Nucleus accumbens (tissue), 56 donors: ENCODE measurements around the gene MFGE8.
"Not testable (repeated sequence)": the region's sequence is repeated elsewhere in the genome, so short reads cannot be mapped to it uniquely, and the experiment has no call there.

ENCODE experiments used
- DNase-seq, 56 donors: peaks; one replicate each; lab custom pipeline; 2025; lab: John Stamatoyannopoulos, UW

The MFGE8 gene, protein sequence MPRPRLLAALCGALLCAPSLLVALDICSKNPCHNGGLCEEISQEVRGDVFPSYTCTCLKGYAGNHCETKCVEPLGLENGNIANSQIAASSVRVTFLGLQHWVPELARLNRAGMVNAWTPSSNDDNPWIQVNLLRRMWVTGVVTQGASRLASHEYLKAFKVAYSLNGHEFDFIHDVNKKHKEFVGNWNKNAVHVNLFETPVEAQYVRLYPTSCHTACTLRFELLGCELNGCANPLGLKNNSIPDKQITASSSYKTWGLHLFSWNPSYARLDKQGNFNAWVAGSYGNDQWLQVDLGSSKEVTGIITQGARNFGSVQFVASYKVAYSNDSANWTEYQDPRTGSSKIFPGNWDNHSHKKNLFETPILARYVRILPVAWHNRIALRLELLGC

DNA sequence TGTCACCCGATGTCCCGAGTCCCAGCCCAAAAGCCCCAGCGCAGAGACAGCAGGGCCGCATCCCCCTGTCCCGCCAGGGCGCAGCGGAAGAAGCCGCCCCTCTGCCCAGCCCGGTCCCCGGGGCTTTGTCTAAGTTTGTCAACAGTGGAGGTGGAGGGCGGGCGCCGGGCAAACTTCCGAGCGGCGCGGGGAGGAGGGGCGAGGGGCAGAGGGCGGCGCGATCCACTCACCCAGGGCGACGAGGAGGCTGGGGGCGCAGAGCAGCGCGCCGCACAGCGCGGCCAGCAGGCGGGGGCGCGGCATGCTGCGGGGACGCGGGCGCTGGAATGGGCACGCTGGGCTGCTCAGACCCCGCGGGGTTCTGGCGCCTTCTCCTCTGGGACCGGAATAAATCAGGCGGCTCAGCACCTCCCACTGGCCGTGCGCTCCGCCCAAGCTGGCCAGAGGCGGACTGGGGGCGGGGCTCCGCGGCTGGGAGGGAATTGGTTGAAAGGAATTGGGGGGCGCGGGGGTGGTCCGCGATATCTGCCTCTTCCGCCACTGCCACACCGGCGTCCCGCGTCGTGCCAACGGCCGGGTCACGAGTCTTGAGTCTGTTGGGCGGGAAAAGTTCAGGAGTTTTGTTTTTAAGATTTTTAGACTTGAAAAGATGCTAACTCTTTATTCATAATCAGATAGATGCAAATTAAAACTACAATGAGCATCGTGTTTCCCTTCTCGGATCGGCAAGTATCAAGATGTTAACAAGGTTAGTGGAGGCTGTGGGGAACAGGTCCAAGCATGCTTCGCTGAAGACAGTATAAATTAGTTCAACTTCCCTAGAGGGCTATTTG, at the start of gene MFGE8:
Gene MFGE8 (minus strand): TSS at position 363 of the 833 bp plus-strand sequence. CDS start 60 bp downstream, at position 303.
- DNase-seq = peak in 46 of 56 donors; percentile 13 to 80 (median 60)

DNA sequence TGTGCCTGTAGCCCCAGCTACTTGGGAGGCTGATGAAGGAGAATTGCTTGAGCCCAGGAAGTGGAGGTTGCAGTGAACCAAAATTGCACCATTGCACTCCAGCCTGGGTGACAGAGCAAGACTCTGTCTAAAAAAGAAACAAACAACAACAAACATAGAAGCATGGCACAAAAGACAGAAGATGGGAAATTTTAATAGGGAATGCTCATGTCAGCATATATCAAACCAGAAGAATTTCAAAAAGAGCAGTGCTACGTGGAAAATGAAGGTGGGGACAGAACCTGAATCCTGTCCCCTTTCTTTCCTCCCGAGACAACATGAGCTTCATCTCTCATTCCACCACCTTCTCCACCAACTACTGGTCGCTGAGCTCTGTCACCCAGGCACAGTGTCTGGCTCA, 46.3 kb upstream of the MFGE8 start:
- no peak for DNase-seq

DNA sequence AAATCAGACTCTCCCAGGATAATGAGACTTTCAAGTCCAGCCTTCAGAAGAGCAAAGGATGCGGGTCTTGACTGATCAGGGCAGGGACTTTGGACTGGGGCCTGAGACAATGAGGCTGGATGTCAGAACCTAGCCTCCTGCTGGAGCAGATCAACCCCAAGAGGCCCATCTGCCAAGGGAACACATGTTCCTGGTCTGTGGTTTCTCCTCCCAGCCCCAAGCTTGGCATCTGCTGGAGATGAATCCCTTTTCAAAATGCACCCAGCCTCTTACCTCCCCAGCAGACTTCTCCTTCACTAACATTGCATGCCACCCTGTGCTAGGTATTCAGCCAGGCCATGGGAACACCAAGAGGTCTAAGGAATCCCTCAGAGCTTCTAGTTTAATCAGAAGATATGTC, 43.7 kb upstream of the MFGE8 start:
- no peak for DNase-seq

DNA sequence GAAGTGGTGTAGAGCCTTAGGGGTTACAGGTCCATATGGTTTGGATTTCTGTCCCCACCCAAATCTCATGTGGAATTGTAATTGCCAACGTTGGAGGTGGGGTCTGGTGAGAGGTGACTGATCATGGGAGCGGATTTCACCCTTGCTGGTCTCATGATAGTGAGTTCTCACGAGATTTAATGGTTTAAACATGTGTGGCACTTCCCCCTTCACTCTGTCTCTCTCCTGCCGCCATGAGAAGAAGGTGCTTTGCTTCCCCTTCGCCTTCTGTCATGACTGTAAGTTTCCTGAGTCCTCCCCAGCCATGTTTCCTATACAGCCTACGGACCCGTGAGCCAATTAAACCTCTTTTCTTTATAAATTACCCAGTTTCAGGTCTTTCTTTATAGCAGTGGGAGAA, 43.1 kb upstream of the MFGE8 start:
- no peak for DNase-seq

DNA sequence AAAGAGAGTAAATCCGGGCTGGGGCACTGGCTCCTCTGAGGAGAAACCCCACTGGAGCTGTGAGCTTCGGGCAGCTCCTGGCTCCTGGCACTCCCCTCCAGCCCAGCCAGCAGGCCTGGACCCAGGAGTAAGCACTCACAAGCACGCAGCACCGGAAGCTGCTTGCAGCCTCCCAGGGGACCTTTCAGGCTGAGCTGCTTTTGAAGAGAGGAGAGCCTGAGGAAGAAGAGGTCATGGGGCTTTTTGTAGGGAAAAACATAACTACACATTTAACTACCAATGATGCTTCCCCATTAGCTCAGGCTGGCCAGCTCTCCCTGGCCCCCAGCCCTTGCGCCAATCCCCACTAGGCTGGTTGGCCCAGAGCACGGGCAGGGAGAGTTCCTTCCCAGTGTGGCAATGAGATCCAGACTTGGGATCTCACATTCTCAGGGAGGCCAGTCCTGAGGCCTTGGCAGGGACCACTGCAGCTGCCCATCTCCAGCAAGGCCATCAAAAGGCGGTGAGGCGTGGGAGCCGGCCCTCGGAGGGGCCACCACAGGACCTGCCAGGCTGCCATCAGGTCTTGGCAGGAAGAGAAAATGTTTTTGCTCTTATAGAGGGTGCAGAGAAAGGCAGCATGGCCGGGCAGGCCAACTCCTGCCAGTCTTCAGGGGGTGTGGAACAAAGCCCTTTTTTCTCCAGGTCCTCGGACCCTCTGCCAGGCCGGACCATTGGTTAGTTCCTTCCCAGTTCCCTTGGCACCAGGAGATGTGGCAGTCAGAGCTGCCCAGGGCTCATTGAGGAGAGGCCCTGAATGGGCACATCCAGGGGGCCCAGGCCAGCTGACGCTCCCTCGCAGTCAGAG, 41.5 kb upstream of the MFGE8 start:
- DNase-seq = peak in 51 of 56 donors; percentile 18 to 97 (median 75)

DNA sequence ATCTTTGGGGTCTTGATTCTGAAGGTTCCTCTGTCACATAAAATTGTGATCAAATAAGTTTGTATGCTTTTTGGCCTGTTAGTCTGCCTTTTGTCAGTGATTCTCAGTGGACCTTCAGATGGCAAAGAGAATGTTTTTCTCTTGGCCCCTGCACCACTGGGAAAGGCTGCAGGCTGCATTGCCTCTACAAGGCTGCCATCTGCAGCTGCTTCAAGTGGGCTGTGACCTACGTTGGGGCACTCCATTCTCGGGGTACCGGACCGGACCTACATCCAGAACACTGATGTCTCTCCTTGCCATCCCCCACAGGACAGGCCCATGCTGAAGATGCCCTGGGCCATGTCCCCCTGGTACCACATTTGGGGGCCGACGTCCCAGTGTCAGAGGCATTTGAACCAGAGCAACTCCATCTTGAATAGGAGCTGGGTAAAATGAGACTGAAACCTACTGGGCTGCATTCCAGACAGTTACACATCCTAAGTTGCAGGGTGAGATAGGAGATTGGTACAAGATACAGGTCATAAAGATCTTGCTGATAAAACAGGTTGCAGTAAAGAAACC, 37.5 kb upstream of the MFGE8 start:
- DNase-seq = peak in 19 of 56 donors; percentile 1 to 42 (median 16)

DNA sequence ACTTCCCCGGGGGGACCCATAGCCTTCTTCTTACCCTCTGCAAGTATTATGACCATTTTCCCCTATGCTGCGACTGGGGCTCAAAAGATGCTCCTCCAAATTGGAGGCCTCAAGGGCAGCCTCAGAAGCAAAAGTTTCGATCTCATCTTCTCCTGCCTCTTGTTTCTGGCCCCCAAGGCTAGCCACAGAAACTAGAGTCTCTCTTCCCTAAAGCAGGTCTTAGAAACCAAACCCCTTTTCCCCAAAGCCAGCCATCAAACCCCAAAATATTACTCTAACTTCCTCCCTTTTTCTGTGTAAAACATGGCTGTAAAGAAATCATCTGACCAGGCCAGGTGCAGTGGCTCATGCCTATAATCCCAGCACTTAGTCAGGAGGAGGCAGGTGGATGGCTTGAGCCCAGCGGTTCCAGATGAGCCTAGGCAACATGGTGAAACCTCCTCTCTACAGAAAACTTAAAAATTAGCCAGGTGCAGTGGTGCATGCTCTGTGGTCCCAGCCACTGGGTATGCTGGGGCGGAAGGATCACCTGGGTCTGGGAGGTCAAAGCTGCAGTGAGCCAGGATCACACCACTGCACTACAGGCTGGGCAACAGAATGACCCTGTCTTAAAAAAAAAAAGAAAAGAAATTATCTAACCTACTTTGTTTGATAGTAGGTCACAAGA, 36.7 kb upstream of the MFGE8 start:
- no peak for DNase-seq

DNA sequence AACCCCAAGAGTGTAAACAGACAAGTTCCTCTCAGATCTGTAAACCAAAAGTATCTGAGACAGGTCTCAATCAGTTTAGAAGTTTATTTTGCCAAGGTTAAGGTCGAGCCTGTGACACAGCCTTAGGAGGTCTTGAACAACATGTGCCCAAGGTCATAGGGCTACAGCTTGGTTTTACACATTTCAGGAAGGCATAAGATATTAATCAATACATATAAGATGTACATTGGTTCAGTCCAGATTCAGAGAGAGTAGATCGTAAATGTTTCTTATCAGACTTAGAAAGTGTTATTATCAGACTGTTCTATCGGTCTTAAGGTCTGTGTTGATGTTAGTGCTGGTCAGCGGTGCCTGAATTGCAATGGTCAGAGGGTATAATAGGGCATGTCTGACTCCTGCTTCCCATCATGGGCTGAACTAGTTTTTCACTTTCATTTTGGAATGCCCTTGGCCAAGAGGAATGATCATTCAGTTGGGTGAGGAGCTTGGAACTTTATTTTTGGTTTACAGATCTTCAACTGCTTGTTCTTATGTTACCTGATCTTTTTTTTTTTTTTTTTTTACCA, 27.0 kb upstream of the MFGE8 start:
- DNase-seq = no peak

DNA sequence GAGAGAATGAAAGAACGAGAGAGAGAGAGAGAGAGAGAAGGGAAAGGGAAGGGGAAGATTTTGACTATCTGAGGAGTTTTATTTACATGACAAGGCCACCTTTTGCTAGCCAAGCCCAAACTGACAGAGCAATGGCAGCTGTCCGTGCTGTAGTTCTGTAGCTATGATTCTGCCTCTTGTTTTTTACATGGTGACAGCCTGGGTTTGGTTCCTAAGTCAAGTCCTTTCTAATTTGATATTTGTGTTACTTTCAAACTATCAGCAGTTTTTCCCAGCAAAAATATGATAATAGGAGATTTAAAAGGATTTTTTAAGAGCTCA, 26.3 kb upstream of the MFGE8 start:
- DNase-seq = no peak

DNA sequence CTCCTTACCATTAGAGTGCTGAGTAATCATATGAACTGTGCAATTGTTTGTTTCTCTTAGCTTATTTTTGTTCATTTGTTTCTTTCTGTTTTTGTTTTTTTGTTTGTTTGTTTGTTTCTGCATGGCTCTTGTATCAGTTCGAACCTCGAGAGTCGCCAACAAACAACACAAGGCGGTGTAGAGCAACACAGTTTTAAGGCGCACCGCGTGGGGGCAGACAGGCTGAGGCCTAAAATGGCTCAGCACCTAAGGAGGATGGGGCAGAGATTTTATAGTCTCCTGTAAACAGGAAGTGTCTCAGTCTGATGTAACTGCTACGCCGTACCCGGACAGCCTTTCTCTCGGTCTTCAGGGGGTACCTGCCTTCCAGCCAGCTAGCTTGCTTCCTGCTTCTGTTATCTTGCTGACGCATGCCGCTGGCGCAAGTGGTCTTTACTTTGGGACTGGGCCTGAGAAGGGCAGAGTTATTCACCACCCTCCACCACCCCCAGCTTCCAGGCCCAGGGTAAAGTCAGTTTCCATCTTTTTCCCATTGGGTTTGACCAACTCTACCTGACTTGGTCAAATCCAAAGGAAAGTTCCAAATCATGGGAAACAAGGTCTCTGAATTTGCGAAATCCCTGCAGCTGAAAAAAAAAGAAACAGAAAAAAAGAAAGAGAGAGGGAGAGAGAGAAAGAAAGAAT, 25.8 kb upstream of the MFGE8 start:
- no peak for DNase-seq

DNA sequence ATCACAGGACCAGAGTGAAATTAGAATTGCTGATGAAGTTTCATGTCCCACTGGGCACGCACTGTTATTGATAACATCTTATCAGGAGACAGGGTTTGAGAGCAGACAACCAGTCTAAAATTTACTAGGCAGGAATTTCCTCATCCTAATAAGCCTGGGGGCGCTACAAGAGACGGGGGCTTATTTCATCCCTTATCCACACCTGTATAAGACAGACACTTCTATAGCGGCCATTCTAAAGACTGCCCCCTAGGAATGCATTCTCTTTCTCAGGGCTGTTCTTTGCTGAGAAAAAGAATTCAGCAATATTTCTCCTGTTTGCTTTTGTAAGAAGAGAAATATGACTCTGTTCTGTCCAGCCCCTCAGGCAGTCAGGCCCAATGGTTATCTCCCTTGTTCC, 21.3 kb upstream of the MFGE8 start:
- not testable (repeated sequence) for DNase-seq

DNA sequence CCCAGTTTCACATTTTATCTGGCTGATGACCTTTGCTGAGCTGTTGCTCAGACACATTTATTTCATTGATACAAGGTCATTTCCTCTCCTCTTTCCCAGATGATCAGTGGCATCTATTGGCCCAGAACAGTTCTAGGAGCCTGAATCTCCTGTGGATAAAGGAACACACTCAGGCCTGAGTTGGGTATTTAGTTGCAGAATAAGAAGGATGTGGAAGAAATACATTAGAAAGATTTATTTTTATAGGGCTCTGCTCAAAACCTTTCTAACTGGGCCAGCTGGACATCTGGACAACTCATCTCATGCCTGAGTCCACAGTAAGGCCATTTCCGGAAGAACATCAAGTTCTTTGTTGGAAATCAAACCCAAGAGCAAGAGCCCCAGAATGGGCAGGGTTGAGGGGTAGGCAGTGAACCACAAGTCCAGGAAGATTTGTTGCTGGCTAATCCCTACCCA, 19.7 kb upstream of the MFGE8 start:
- no peak for DNase-seq

DNA sequence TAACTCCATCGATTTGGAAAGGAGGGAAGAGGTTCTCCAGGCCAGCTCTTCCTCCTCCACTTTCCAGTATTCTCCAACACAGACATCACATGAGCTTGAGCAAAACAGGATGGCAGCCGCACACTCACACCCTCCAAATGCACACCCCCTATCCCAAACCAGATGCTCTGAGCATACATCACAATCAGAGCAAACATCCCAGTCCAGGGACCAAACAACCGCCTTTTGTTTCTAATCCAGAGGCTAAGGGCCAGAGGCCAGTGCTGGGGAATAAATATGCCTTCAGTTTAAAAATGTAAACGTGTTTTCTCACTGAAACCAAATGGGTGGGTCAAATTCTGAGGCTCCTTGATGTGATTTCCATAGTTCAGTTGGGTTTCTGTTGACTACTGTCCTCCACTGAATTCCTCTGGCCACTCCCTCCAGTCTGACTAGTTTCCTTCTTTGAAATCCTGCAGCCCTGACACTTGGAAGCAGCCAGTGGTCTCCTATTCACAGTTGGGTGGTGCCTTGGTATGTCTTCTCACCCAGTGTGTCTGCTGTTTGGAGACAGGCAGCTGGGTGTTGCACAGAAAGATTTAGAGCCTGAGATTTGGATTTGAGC, 19.2 kb upstream of the MFGE8 start:
- DNase-seq = peak in 44 of 56 donors; percentile 15 to 84 (median 60)

DNA sequence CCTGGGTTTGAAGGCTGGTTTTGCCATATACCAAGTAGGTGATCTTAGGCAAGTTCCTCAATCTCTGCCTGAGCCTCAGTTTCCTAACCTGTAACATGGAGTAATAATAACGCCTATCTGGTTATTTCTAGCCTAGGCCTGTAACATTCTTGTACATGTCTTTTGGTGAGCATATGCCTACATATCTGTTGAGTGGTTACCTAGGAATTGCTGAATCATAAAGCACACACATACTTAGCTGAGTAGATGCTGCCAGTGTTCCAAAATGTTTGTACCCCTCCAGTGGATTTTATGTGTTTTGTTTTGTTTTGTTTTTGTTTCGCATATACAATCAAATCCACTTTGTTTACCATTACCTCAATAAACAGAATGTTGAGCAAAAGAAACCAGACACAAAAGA, 17.4 kb upstream of the MFGE8 start:
- DNase-seq = no peak

DNA sequence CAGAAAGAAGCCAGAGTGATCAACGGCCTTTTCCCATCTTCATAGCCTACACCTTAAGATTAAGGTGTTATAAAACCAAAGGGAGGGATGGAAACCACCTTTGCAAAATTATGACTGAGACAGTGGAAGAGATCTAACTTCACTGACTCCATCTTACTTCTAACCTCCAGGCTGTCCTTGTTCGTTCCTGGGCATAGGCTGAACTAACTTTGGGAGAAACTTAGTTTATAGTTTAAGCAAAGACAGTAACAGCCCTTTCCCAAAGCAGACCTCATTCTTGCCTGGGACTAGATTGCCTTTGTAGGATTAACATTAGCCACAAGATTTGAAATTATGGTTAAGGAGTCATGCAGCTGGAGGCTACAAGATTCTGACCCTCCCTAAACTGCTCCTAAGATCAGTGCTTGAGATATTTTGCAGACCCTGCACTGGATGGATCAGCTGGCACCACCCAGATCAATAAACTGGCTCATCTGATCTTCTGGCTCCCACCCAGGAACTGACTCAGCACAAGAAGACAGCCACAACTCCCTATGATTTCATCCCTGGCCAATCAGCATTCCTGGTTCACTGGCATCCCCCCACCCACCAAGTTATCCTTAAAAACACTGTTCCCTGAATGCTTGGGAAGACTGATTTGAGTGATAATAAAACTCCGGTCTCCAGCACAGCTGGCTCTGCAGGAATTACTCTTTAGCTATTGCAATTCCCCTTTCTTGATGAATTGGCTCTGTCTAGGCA, 16.3 kb upstream of the MFGE8 start:
- not testable (repeated sequence) for DNase-seq

DNA sequence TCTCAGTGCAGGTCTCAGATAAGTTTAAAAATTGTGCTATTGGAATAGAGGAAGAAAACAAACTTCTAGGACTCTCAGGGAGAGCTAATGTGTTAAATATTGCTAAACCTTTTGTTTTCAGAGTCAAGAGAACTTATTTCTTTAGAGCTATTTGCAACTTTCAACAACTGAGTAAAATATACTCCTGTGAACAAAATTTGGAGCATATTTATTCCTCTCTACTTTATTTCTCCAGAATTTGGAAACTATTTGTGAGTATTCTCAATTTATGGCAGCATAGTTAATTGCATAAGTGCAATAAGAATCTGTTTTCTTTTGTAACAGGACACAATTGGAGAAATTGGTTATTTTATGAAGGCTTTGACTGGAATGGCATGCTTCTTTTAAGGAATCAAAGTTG, 15.0 kb upstream of the MFGE8 start:
- not testable (repeated sequence) for DNase-seq

DNA sequence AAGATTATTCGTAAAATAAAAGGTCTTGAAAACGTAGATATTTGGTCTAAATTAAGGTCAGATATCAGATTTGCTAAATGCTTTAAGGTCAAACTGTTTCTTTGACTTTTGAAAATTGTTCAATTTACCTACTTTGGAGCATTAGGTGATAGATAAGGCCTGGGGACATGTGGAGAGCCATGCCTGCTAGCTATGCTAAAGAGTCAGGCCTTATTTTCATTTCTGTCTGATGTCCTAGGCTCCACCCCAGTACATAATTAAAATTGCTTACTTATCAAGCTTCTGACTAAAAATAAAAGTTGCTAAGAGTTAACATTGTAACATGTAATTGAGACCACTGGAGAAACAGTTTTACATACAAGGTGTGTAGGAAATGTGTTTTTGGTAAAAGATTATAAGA, 12.5 kb upstream of the MFGE8 start:
- not testable (repeated sequence) for DNase-seq
